Measurements from ENCODE around the gene MEX3C. TPM values are rescaled to one million over a fixed set of nuclear protein-coding genes. Genes with fewer than 3 reads are reported as not detected.

The MEX3C gene
- total RNA-seq, 1 experiment from 2014 or later = 81.9 TPM

GRCh38 chr18:51171625-51172259 is 25.7 kb downstream of the MEX3C start:
- ChIA-PET CTCF (interaction anchor here (0.6 to 0.7 kb wide), 2 partner anchors 22 to 742 kb away, joined by 3 read pairs; no protein-coding TSS in a partner anchor), POLR2A (interaction anchor here (1.0 to 1.1 kb wide), 2 partner anchors 21 to 24 kb away, joined by 3 read pairs; no protein-coding TSS in a partner anchor)
- no peak for DNase-seq (ENCODE audit: unreplicated experiment)
- H3K9me3 Mint-ChIP-seq (ENCODE audit: unreplicated experiment) = no peaks in the 10 kb centered on the region
- TF ChIP-seq, protein P1, sequence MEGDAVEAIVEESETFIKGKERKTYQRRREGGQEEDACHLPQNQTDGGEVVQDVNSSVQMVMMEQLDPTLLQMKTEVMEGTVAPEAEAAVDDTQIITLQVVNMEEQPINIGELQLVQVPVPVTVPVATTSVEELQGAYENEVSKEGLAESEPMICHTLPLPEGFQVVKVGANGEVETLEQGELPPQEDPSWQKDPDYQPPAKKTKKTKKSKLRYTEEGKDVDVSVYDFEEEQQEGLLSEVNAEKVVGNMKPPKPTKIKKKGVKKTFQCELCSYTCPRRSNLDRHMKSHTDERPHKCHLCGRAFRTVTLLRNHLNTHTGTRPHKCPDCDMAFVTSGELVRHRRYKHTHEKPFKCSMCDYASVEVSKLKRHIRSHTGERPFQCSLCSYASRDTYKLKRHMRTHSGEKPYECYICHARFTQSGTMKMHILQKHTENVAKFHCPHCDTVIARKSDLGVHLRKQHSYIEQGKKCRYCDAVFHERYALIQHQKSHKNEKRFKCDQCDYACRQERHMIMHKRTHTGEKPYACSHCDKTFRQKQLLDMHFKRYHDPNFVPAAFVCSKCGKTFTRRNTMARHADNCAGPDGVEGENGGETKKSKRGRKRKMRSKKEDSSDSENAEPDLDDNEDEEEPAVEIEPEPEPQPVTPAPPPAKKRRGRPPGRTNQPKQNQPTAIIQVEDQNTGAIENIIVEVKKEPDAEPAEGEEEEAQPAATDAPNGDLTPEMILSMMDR (IDR thresholded peaks at IDR 0.05; ENCODE audit: unreplicated experiment) = no peak
- BruUV-seq (replicated peaks) = no TSS peak
- H3K4me3 Mint-ChIP-seq (ENCODE audit: unreplicated experiment) = no peak overlapping the region
- peaks cover 38% of the 10 kb centered on the region for H3K36me3 Mint-ChIP-seq (ENCODE audit: insufficient read depth, unreplicated experiment)
- no peak overlapping the region for H3K27ac Mint-ChIP-seq (ENCODE audit: low read depth, unreplicated experiment)
- H3K27me3 Mint-ChIP-seq (ENCODE audit: insufficient read depth, unreplicated experiment) = no peaks in the 10 kb centered on the region
- peaks cover 5% of the 10 kb centered on the region for H3K4me1 Mint-ChIP-seq (ENCODE audit: insufficient read depth, unreplicated experiment)
- intact Hi-C loops (cut with micrococcal nuclease) = no loop called here

- ChIA-PET CTCF (interaction anchor here (0.6 to 0.8 kb wide), 2 partner anchors 61 to 741 kb away, joined by 3 read pairs; no protein-coding TSS in a partner anchor), POLR2A (no interaction called here)
- no peak for DNase-seq (ENCODE audit: unreplicated experiment)
- Mint-ChIP-seq H3K9me3 (ENCODE audit: unreplicated experiment) (no peaks in the 10 kb centered on the region), H3K27ac (ENCODE audit: low read depth, unreplicated experiment) (no peak overlapping the region), H3K4me1 (ENCODE audit: insufficient read depth, unreplicated experiment) (peaks cover under 1% of the 10 kb centered on the region), H3K4me3 (ENCODE audit: unreplicated experiment) (no peak overlapping the region), H3K36me3 (ENCODE audit: insufficient read depth, unreplicated experiment) (peaks cover 34% of the 10 kb centered on the region), H3K27me3 (ENCODE audit: insufficient read depth, unreplicated experiment) (no peaks in the 10 kb centered on the region)
- TF ChIP-seq, protein P1 (IDR thresholded peaks at IDR 0.05; ENCODE audit: unreplicated experiment) = no peak
- no TSS peak for BruUV-seq (replicated peaks)
- intact Hi-C loops (cut with micrococcal nuclease) = no loop called here
Measured at GRCh38 chr18:51171223-51171622, 26.3 kb downstream of the MEX3C start.

GRCh38 chr18:51170664-51171063 is 26.8 kb downstream of the MEX3C start:
- CTCF ChIA-PET = interaction anchor here (0.8 kb wide), 1 partner anchor 61 kb away, joined by 3 read pairs; no protein-coding TSS in a partner anchor
- POLR2A ChIA-PET = interaction anchor here (0.7 kb wide), 1 partner anchor 36 kb away, joined by 3 read pairs; no protein-coding TSS in a partner anchor
- intact Hi-C loops (cut with micrococcal nuclease) = no loop called here
- Mint-ChIP-seq H3K9me3 (ENCODE audit: unreplicated experiment) (no peaks in the 10 kb centered on the region), H3K36me3 (ENCODE audit: insufficient read depth, unreplicated experiment) (peaks cover 31% of the 10 kb centered on the region), H3K4me3 (ENCODE audit: unreplicated experiment) (no peak overlapping the region), H3K27ac (ENCODE audit: low read depth, unreplicated experiment) (no peak overlapping the region), H3K4me1 (ENCODE audit: insufficient read depth, unreplicated experiment) (peaks cover 1% of the 10 kb centered on the region), H3K27me3 (ENCODE audit: insufficient read depth, unreplicated experiment) (no peaks in the 10 kb centered on the region)
- TF ChIP-seq, protein P1 (IDR thresholded peaks at IDR 0.05; ENCODE audit: unreplicated experiment) = no peak
- no TSS peak for BruUV-seq (replicated peaks)
- DNase-seq (ENCODE audit: unreplicated experiment) = no peak

DNA sequence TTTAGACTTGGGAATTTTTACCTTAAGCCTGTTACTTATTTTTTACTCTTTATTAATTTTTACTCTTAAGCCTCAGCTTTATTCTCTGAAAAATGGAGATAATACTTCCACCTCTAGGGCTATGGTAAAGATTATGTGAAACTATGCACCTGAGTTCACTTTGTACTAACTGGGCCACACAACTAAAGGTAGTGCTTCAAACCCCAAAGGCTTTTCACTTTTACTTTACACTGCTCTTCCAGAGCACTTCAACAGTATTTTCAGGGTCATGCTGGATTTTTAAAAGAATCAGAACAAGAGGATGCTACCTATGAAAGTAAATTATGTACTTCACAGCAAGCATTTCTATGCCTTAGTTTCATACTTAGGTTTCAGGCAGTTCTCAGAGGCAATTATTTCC is 27.8 kb downstream of the MEX3C start:
- no peaks in the 10 kb centered on the region for H3K9me3 Mint-ChIP-seq (ENCODE audit: unreplicated experiment)
- POLR2A ChIA-PET = no interaction called here
- intact Hi-C loops (cut with micrococcal nuclease) = no loop called here
- no peak for DNase-seq (ENCODE audit: unreplicated experiment)
- CTCF ChIA-PET = no interaction called here
- H3K4me3 Mint-ChIP-seq (ENCODE audit: unreplicated experiment) = no peak overlapping the region
- no peaks in the 10 kb centered on the region for H3K27me3 Mint-ChIP-seq (ENCODE audit: insufficient read depth, unreplicated experiment)
- peaks cover 25% of the 10 kb centered on the region for H3K36me3 Mint-ChIP-seq (ENCODE audit: insufficient read depth, unreplicated experiment)
- no TSS peak for BruUV-seq (replicated peaks)
- TF ChIP-seq, protein P1 (IDR thresholded peaks at IDR 0.05; ENCODE audit: unreplicated experiment) = no peak
- peaks cover 10% of the 10 kb centered on the region for H3K4me1 Mint-ChIP-seq (ENCODE audit: insufficient read depth, unreplicated experiment)
- H3K27ac Mint-ChIP-seq (ENCODE audit: low read depth, unreplicated experiment) = no peak overlapping the region

Data from MCF 10A (cell line).